CD14-positive monocyte (primary cell): ENCODE data around the gene RAI2. TPM values are rescaled to one million over a fixed set of nuclear protein-coding genes. Genes with fewer than 3 reads are reported as not detected.

Experiments
- DNase-seq, 3 donors: peaks; one replicate each; pipeline ENCODE4 v3.0.0-alpha.2; 2011 to 2022
- H2AFZ ChIP-seq: 2 replicates; pipeline ENCODE4 v1.6.0; 2012; ENCODE audit warnings: mild to moderate bottlenecking, low read depth, low read length, inconsistent platforms; ENCODE audit not compliant: insufficient read depth, poor library complexity, severe bottlenecking
- H3K27ac ChIP-seq, 2 donors: 1 replicate in 1 of 2; 2 replicates in 1 of 2; pipeline ENCODE4 v1.5.1; 2012 to 2013; ENCODE audit warnings: low read length in 2 of 2, control low read depth in 1 of 2, inconsistent platforms in 1 of 2, low read depth in 1 of 2, mild to moderate bottlenecking in 1 of 2
- H3K27me3 ChIP-seq, 2 donors: one replicate each; pipeline versions ENCODE4 v1.6.0 to v1.6.1; 2011 to 2013; ENCODE audit warnings: low read length in 2 of 2; ENCODE audit not compliant: control insufficient read depth in 2 of 2, insufficient read depth in 2 of 2
- H3K36me3 ChIP-seq, 2 donors: replicated peaks in 1 of 2; 1 replicate in 1 of 2; 2 replicates in 1 of 2; pipeline versions ENCODE4 v1.5.1 to v1.6.1; 2012 to 2013; ENCODE audit warnings: low read length in 2 of 2, control low read depth in 1 of 2, inconsistent platforms in 1 of 2, mild to moderate bottlenecking in 1 of 2; ENCODE audit not compliant: insufficient read depth in 2 of 2, control insufficient read depth in 1 of 2
- H3K4me1 ChIP-seq, 2 donors: 1 replicate in 1 of 2; 2 replicates in 1 of 2; pipeline versions ENCODE4 v1.5.1 to v1.6.1; 2012 to 2013; ENCODE audit warnings: low read length in 2 of 2, control low read depth in 1 of 2, inconsistent platforms in 1 of 2, mild to moderate bottlenecking in 1 of 2, moderate library complexity in 1 of 2; ENCODE audit not compliant: insufficient read depth in 2 of 2, control insufficient read depth in 1 of 2
- H3K4me2 ChIP-seq: replicated peaks from 2 replicates; pipeline ENCODE3; 2012; ENCODE audit warnings: low read length, moderate library complexity, mild to moderate bottlenecking; ENCODE audit not compliant: poor library complexity, severe bottlenecking; ENCODE audit errors: extremely low read depth
- H3K4me3 ChIP-seq, 3 experiments: fragments of 200-600 bp in 1 of 3; sonication (generic) in 1 of 3; replicated peaks in 1 of 3; 1 replicate in 2 of 3; 2 replicates in 1 of 3; pipeline ENCODE4 v1.5.1; 2011 to 2013; ENCODE audit warnings: low read length in 3 of 3, mild to moderate bottlenecking in 3 of 3, control low read depth in 2 of 3, low read depth in 2 of 3, inconsistent platforms in 1 of 3, moderate library complexity in 1 of 3
- H3K79me2 ChIP-seq: 2 replicates; pipeline ENCODE4 v1.6.0; 2012; ENCODE audit warnings: mild to moderate bottlenecking, control low read depth, inconsistent platforms, low read length, moderate library complexity; ENCODE audit not compliant: insufficient read depth
- H3K9ac ChIP-seq: 2 replicates; pipeline ENCODE4 v1.6.0; 2017; ENCODE audit warnings: low read length, mild to moderate bottlenecking; ENCODE audit not compliant: insufficient read depth, poor library complexity, severe bottlenecking
- H3K9me3 ChIP-seq, 2 donors: replicated peaks in 1 of 2; 1 replicate in 1 of 2; 2 replicates in 1 of 2; pipeline versions ENCODE4 v1.5.1 to v1.6.1; 2012 to 2013; ENCODE audit warnings: low read length in 2 of 2, control low read depth in 1 of 2; ENCODE audit not compliant: control insufficient read depth in 1 of 2, insufficient read depth in 1 of 2
- H4K20me1 ChIP-seq: 2 replicates; pipeline ENCODE4 v1.6.0; 2012; ENCODE audit warnings: mild to moderate bottlenecking, low read length, control low read depth, moderate library complexity; ENCODE audit not compliant: insufficient read depth
- H3K27ac Mint-ChIP-seq, 7 donors: one replicate each; pipeline ENCODE4 v1.8.0; 2020; ENCODE audit warnings: mild to moderate bottlenecking in 7 of 7, mixed read lengths in 7 of 7, moderate library complexity in 6 of 7, inconsistent platforms in 2 of 7
- H3K27me3 Mint-ChIP-seq, 3 donors: one replicate each; pipeline ENCODE4 v1.8.0; 2021 to 2022; ENCODE audit warnings: low read depth in 3 of 3, mild to moderate bottlenecking in 3 of 3, mixed read lengths in 3 of 3, moderate library complexity in 3 of 3, inconsistent platforms in 1 of 3
- H3K36me3 Mint-ChIP-seq, 2 donors: one replicate each; pipeline ENCODE4 v1.8.0; 2020; ENCODE audit warnings: mixed read lengths in 2 of 2, inconsistent platforms in 1 of 2, mild to moderate bottlenecking in 1 of 2
- H3K4me1 Mint-ChIP-seq: one replicate; pipeline ENCODE4 v1.8.0; 2020; ENCODE audit warnings: mild to moderate bottlenecking, mixed read lengths
- H3K4me3 Mint-ChIP-seq, 2 donors: one replicate each; pipeline ENCODE4 v1.8.0; 2020; ENCODE audit warnings: mild to moderate bottlenecking in 2 of 2, mixed read lengths in 2 of 2, moderate library complexity in 1 of 2
- H3K9me3 Mint-ChIP-seq, 7 donors: one replicate each; pipeline ENCODE4 v1.8.0; 2020 to 2022; ENCODE audit warnings: mixed read lengths in 7 of 7, mild to moderate bottlenecking in 6 of 7, moderate library complexity in 6 of 7, inconsistent platforms in 2 of 7
- CTCF ChIP-seq: fragments of 200-600 bp; IDR thresholded peaks from one replicate; pipeline ENCODE4 v1.8.0; 2022; ENCODE audit warnings: antibody characterized with exemption, mild to moderate bottlenecking
- WGBS: methylation state at CpG from one replicate; pipeline ENCODE4 v1.1.5; 2013; ENCODE audit warnings: missing lambda C conversion rate; ENCODE audit not compliant: insufficient coverage; 5-methylcytosine and 5-hydroxymethylcytosine counted together
- intact Hi-C, 2 donors: fragments of 100-400 bp; cut with micrococcal nuclease; formaldehyde crosslinking; loops; one replicate each; pipeline versions ENCODE4 v1.15.0 to v1.15.1; 2023
- polyA plus RNA-seq, 3 donors: library from polyadenylated mRNA; depleted of rRNA in 1 of 3; unstranded in 2 of 3; stranded (reverse) in 1 of 3; fragments of 300-500 nt in 2 of 3; fragments of >200 nt in 1 of 3; fragmentation: Illumina TruSeq in 2 of 3; gene quantifications; 1 replicate in 2 of 3; 2 replicates in 1 of 3; pipeline ENCODE4 v1.2.3, GENCODE V29; 2012 to 2021

RAI2 gene
- polyA plus RNA-seq, 3 donors = not detected

GRCh38 chrX:17839269-17839668 is 21.8 kb downstream of the RAI2 start:
- H4K20me1 ChIP-seq = no peaks in the 10 kb centered on the region
- H3K79me2 ChIP-seq = no peaks in the 10 kb centered on the region
- DNase-seq = no peak
- no peak for TF ChIP-seq CTCF
- H3K4me3 Mint-ChIP-seq = no peak overlapping the region
- H3K9me3 Mint-ChIP-seq = no peaks in the 10 kb centered on the region
- H3K9ac ChIP-seq = no peak overlapping the region
- H3K27me3 ChIP-seq = peaks cover 0 to 3% of the 10 kb centered on the region in 2 donors
- H3K4me1 Mint-ChIP-seq = peaks cover 2% of the 10 kb centered on the region
- no peaks in the 10 kb centered on the region for H3K9me3 ChIP-seq
- intact Hi-C loops = no loop called here
- no peaks in the 10 kb centered on the region for H3K36me3 ChIP-seq
- no peak overlapping the region for H3K27ac ChIP-seq
- H2AFZ ChIP-seq = no peak overlapping the region
- H3K27me3 Mint-ChIP-seq = peaks cover 5 to 10% (median 9%) of the 10 kb centered on the region in 3 donors
- H3K4me3 ChIP-seq = no peak overlapping the region
- no peak overlapping the region for H3K27ac Mint-ChIP-seq
- H3K4me1 ChIP-seq = no peaks in the 10 kb centered on the region
- no peaks in the 10 kb centered on the region for H3K36me3 Mint-ChIP-seq
- WGBS = 82% methylated on average over 3 of the region's 4 CpGs
- H3K4me2 ChIP-seq = no peak overlapping the region

GRCh38 chrX:17836830-17837229 is 24.3 kb downstream of the RAI2 start:
- H2AFZ ChIP-seq = no peak overlapping the region
- no peak overlapping the region for H3K4me3 ChIP-seq
- Mint-ChIP-seq H3K9me3 (no peaks in the 10 kb centered on the region), H3K36me3 (no peaks in the 10 kb centered on the region), H3K27ac (no peak overlapping the region), H3K4me1 (no peaks in the 10 kb centered on the region), H3K27me3 (peaks cover 5 to 9% (median 7%) of the 10 kb centered on the region in 3 donors), H3K4me3 (no peak overlapping the region)
- TF ChIP-seq CTCF = no peak
- no peak overlapping the region for H3K9ac ChIP-seq
- no peak overlapping the region for H3K27ac ChIP-seq
- H3K9me3 ChIP-seq = no peaks in the 10 kb centered on the region
- H3K79me2 ChIP-seq = no peaks in the 10 kb centered on the region
- WGBS = 100% methylated on average over 1 of the region's 3 CpGs
- no peak overlapping the region for H3K4me2 ChIP-seq
- no peaks in the 10 kb centered on the region for H3K36me3 ChIP-seq
- intact Hi-C loops = no loop called here
- no peak for DNase-seq
- H3K4me1 ChIP-seq = no peaks in the 10 kb centered on the region
- no peaks in the 10 kb centered on the region for H3K27me3 ChIP-seq
- H4K20me1 ChIP-seq = no peaks in the 10 kb centered on the region
